HEK293T (cell line): ENCODE measurements around the gene LETM1.

Experiments
- CTCF ChIA-PET: fragments of 350-600 bp; formaldehyde crosslinking; extraction: SDS; loops from one replicate; lab custom pipeline; 2021; ENCODE audit warnings: antibody characterized with exemption, inconsistent platforms; lab: Yijun Ruan, JAX
- POLR2A ChIA-PET: fragments of 350-600 bp; formaldehyde crosslinking; extraction: SDS; loops from one replicate; lab custom pipeline; 2020; ENCODE audit warnings: antibody characterized with exemption, inconsistent platforms; lab: Yijun Ruan, JAX
- DNase-seq: peaks from one replicate; pipeline ENCODE4 v3.0.0; 2012; ENCODE audit warnings: mixed read lengths; ENCODE audit errors: extremely low spot score
- ARNT ChIP-seq: fragments of 450-650 bp; IDR thresholded peaks from 2 replicates; pipeline ENCODE4 v1.6.1; 2017; ENCODE audit warnings: mild to moderate bottlenecking
- BHLHE40 ChIP-seq: fragments of 450-650 bp; IDR thresholded peaks from 2 replicates; pipeline ENCODE4 v1.6.1; 2016; ENCODE audit warnings: mild to moderate bottlenecking, moderate library complexity, borderline replicate concordance
- CTBP1 ChIP-seq: fragments of 450-650 bp; IDR thresholded peaks from 2 replicates; pipeline ENCODE4 v1.6.1; 2016; ENCODE audit warnings: borderline replicate concordance
- ELF4 ChIP-seq: fragments of 450-650 bp; IDR thresholded peaks from 2 replicates; pipeline ENCODE4 v1.6.1; 2017; ENCODE audit warnings: antibody characterized with exemption
- FOXA1 ChIP-seq: fragments of 450-650 bp; IDR thresholded peaks from 2 replicates; pipeline ENCODE4 v1.6.1; 2016; ENCODE audit warnings: mild to moderate bottlenecking
- FOXK2 ChIP-seq: fragments of 450-650 bp; IDR thresholded peaks from 2 replicates; pipeline ENCODE4 v1.6.1; 2016; ENCODE audit warnings: mild to moderate bottlenecking
- FOXM1 ChIP-seq: fragments of 450-650 bp; IDR thresholded peaks from 2 replicates; pipeline ENCODE4 v1.6.1; 2017; ENCODE audit warnings: mild to moderate bottlenecking, borderline replicate concordance
- HDGF ChIP-seq: fragments of 450-650 bp; IDR thresholded peaks from 2 replicates; pipeline ENCODE4 v1.6.1; 2017; ENCODE audit warnings: antibody characterized with exemption, borderline replicate concordance
- L3MBTL2 ChIP-seq: fragments of 450-650 bp; conservative IDR thresholded peaks from 2 replicates; pipeline ENCODE4 v1.6.1; 2016; ENCODE audit warnings: mild to moderate bottlenecking
- LEF1 ChIP-seq: fragments of 450-650 bp; IDR thresholded peaks from 2 replicates; pipeline ENCODE4 v1.6.1; 2017; ENCODE audit warnings: mild to moderate bottlenecking, borderline replicate concordance
- NFRKB ChIP-seq: fragments of 450-650 bp; IDR thresholded peaks from 2 replicates; pipeline ENCODE4 v1.6.1; 2016; ENCODE audit warnings: mild to moderate bottlenecking, moderate library complexity
- SP1 ChIP-seq: fragments of 450-650 bp; IDR thresholded peaks from 2 replicates; pipeline ENCODE4 v1.6.1; 2017
- SUZ12 ChIP-seq: fragments of 450-650 bp; IDR thresholded peaks from 2 replicates; pipeline ENCODE4 v1.6.1; 2016; ENCODE audit warnings: mild to moderate bottlenecking
- TARDBP ChIP-seq: fragments of 450-650 bp; IDR thresholded peaks from 2 replicates; pipeline ENCODE4 v1.6.1; 2016
- ZNF384 ChIP-seq: fragments of 450-650 bp; IDR thresholded peaks from 2 replicates; pipeline ENCODE4 v1.6.1; 2016
- TF ChIP-seq, protein P1 (sequence below): fragments of 450-650 bp; IDR thresholded peaks from 2 replicates; pipeline ENCODE4 v1.6.1; 2016

The LETM1 gene

DNA sequence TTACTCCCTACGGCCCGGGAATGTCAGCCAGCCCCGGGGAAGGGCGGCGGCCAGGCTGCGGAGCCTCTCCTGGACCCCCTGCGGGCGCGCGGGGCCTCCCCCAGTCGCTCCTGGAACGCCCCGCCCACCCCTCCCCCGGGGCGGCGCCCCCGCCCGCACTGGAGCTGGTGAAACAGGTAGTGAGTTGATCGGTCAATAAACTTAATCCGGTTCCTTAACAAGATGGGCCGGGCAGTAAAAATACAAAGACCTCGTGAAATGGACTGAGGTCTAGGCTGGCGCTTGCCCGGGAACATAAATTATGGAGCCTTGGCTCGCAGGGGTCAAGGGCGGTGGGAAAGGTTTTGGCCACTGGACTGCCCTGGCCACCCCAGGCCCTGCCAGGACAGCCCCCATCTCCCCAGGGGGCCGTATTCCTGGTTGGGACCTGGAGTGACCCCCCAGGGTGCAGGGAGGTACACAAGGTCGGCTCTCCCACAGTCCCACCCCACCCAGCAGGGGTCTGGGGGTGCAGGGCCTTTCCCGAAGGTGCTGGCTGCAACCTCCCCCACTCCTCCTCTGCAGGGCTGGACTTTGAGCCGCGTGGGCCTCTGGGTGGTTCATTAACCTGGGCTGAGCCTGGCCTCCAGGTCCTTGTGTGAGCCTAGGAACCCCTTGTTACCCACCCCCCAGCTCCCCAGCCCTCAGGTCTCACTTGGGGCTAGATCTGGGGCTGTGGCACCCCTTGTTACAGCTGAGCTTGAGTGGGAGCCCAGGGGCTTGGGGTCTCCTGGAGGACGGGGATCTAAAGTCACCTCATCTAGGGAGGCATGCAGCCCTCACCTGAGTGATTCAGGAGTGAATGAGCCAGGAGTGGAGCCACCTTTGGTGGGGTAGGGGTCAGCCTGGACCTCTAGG lies 60.4 kb downstream of the LETM1 start:
- CTCF ChIA-PET = interaction anchor here (0.6 to 1.6 kb wide), 3 partner anchors 47 to 133 kb away, joined by 3 to 6 read pairs (median 4); no protein-coding TSS in a partner anchor

DNA sequence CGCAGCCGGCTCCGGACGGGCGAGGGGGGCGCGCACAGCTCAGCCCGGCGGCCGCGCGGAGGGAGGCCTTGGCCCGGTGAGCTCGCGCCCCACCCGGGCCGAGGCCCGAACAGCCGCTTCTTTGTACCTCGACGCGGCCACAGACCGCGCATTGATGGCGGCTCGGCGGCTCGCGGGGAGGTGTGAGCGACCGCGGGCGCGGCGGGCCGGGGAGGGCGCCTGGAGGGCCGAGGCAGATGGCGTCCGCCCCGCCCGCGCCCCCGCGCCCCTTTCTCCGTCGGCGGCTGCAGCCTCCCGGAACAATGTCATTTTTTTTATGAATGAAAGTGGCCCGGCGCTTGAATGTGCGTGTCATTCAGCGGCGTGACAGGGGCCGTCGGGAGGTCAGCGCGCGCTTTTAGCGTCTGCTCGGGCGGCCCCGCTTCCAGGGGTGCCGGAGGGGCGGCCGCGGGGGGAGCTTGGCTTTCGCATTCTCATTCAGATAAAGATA lies 61.1 kb downstream of the LETM1 start:
- peak; percentile 46 for DNase-seq
- ChIA-PET POLR2A (interaction anchor here (0.7 kb wide), 1 partner anchor 19 kb away, joined by 4 read pairs; no protein-coding TSS in a partner anchor), CTCF (interaction anchor here (0.6 to 1.6 kb wide), 2 partner anchors 46 to 132 kb away, joined by 4 to 6 read pairs; no protein-coding TSS in a partner anchor)
- no peak for TF ChIP-seq FOXK2
- TF ChIP-seq SP1 = no peak
- no peak for TF ChIP-seq NFRKB
- no peak for TF ChIP-seq BHLHE40
- TF ChIP-seq TARDBP = no peak
- no peak; the same call in 1 of the 2 replicates for TF ChIP-seq FOXM1
- TF ChIP-seq ARNT = no peak
- TF ChIP-seq FOXA1 = no peak
- no peak for TF ChIP-seq CTBP1
- no peak for TF ChIP-seq LEF1
- TF ChIP-seq, protein P1, sequence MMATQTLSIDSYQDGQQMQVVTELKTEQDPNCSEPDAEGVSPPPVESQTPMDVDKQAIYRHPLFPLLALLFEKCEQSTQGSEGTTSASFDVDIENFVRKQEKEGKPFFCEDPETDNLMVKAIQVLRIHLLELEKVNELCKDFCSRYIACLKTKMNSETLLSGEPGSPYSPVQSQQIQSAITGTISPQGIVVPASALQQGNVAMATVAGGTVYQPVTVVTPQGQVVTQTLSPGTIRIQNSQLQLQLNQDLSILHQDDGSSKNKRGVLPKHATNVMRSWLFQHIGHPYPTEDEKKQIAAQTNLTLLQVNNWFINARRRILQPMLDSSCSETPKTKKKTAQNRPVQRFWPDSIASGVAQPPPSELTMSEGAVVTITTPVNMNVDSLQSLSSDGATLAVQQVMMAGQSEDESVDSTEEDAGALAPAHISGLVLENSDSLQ = no peak
- TF ChIP-seq ELF4 = no peak
- no peak for TF ChIP-seq ZNF384
- TF ChIP-seq SUZ12 = no peak
- TF ChIP-seq HDGF = no peak
- TF ChIP-seq L3MBTL2 = no peak

More for the DNA sequence above, 60.4 kb downstream of the LETM1 start:
- TF ChIP-seq L3MBTL2 = no peak
- no peak for TF ChIP-seq FOXM1
- no peak for TF ChIP-seq LEF1
- no peak for TF ChIP-seq FOXA1
- TF ChIP-seq TARDBP = no peak
- TF ChIP-seq CTBP1 = no peak
- TF ChIP-seq ZNF384 = no peak
- no peak for TF ChIP-seq HDGF
- TF ChIP-seq SP1 = no peak
- no peak for TF ChIP-seq FOXK2
- no peak for TF ChIP-seq NFRKB
- TF ChIP-seq SUZ12 = no peak
- TF ChIP-seq ELF4 = no peak
- TF ChIP-seq BHLHE40 = no peak
- no peak for TF ChIP-seq ARNT
- DNase-seq = peak; percentile 64
- POLR2A ChIA-PET = no interaction called here

DNA sequence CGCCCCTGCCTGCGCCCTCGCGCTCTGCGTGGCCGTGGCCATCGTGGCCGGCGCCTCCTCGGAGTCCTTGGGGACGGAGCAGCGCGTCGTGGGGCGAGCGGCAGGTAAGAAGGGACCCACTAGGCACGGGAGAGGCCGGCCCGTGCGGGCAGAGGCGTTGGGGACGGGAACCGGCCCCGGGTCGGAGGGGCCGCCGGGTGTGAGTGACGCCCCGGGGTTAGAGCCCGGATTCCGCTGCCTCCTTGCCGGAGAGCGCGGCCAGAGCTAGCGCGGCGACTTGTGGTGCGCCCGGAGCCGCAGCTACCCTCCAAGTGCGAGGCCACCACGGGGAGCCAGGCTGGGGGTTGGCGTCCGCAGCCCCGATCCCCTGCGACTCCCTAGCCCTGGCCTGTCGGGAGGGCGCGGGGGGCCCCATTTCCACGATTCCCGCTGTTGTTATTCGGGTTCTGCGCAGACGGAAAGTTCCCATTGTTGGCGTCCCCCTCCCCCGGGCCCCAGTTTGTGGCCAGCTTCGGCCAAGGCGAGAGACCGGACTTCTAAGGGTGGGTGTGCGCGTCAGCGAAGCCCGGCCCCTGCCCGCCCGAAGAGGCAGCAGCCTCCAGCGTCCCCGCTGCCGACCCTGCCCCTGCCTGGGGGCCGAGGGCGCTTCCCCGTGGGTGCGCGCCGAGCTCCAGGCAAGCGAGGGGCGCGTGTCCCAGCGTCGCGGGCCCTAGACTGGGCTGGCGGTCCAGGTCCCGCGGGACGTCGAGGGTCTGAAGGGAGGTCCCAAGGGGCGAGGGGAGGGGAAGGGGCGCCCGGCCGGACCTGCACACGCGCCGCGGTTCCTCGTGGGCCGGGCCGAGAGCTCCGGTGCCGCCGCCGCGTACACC lies 61.8 kb downstream of the LETM1 start:
- CTCF ChIA-PET = interaction anchor here (0.5 to 1.7 kb wide), 7 partner anchors 16 to 451 kb away, joined by 3 to 6 read pairs (median 4); no protein-coding TSS in a partner anchor
- TF ChIP-seq ZNF384 = no peak
- POLR2A ChIA-PET = interaction anchor here (0.7 to 1.4 kb wide), 3 partner anchors 18 to 73 kb away, joined by 4 read pairs; partner anchors contain the start of genes TACC3 and TMEM129
- peak; percentile 42 for DNase-seq

DNA sequence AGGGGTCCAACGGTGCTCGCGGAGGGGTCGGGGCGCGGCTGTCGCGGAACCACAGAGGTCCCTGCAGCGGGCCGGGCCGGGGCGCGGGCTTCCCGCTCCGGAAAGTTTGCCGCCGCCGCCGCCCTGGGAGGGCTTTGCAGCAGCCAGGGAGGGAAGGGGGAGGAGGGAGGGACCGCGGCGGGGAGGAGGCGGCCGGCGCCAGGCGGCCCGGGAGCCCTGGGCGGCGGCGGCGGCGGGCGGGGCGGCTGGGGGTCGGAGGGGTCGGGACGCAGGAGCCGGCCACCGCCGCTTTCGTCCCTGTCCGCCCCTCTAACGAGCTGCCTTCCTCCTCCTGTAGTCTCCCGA lies 62.5 kb downstream of the LETM1 start:
- no peak for TF ChIP-seq BHLHE40
- no peak for TF ChIP-seq CTBP1
- TF ChIP-seq SP1 = no peak
- CTCF ChIA-PET = interaction anchor here (1.0 to 1.7 kb wide), 4 partner anchors 17 to 47 kb away, joined by 3 to 6 read pairs (median 4); no protein-coding TSS in a partner anchor
- POLR2A ChIA-PET = interaction anchor here (1.0 to 1.4 kb wide), 3 partner anchors 26 to 81 kb away, joined by 3 to 4 read pairs (median 4); partner anchors contain the start of genes SLBP, TACC3 and TMEM129
- DNase-seq = peak; percentile 69

DNA sequence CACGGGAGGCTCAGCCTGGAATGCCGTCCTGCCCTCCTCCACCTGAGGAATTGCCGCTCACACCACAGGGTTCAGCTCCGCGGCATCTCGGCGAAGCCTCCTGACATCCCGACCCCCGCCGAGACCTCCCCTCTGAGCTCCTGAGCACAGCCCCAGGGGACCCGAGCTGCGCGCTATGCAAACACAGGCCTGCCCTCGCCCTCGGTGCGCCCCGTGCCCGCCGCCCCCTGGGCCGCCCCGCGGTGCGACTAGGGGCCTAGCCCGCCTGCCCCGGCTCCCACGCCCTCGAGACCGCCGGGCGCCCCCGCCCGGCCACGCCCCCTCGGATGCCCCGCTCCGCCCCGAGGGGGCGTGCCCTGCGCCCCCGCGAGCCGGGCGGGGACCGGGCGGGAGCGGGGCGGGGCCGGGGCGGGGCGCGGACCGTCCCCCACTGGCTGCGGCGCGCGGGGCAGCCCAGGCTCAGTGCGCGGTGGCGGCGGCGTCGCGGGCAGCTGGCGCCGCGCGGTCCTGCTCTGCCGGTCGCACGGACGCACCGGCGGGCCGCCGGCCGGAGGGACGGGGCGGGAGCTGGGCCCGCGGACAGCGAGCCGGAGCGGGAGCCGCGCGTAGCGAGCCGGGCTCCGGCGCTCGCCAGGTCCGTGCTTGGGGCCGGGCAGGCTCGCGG lies 63.0 kb downstream of the LETM1 start, which contains the start of gene FGFR3:
FGFR3 (plus strand) TSS at position 462 of the 664 bp plus-strand sequence. CDS start 642 bp downstream, outside the sequence.
- ChIA-PET CTCF (interaction anchor here (0.8 to 1.7 kb wide), 3 partner anchors 12 to 46 kb away, joined by 4 read pairs; no protein-coding TSS in a partner anchor), POLR2A (interaction anchor here (1.0 to 1.4 kb wide), 4 partner anchors 9 to 81 kb away, joined by 3 to 4 read pairs (median 4); partner anchors contain the start of gene SLBP)
- TF ChIP-seq BHLHE40 (no peak), ARNT (0 out of 2 replicates have a peak, but pooled peaks have one; percentile 41), CTBP1 (no peak), FOXM1 (0 out of 2 replicates have a peak, but pooled peaks have one; percentile 2)
- TF ChIP-seq, protein P1 = no peak
- peak; percentile 94 for DNase-seq
